ENCODE results near the gene VWA1.

- TF ChIP-seq CTCF (IDR thresholded peaks at IDR 0.05) (no peak), EZH2 (IDR thresholded peaks at IDR 0.05) (no peak)
Observed at GRCh38 chr1:1391225-1391624, 44.3 kb upstream of the VWA1 start.
